Nucleus accumbens (tissue), 56 donors: ENCODE measurements around the gene MAML3.
A peak's percentile ranks its signal among the peaks of the same experiment; 100 is the strongest.

Experiments
- DNase-seq, 56 donors: peaks; one replicate each; lab custom pipeline; 2025; lab: John Stamatoyannopoulos, UW

Gene MAML3

DNA sequence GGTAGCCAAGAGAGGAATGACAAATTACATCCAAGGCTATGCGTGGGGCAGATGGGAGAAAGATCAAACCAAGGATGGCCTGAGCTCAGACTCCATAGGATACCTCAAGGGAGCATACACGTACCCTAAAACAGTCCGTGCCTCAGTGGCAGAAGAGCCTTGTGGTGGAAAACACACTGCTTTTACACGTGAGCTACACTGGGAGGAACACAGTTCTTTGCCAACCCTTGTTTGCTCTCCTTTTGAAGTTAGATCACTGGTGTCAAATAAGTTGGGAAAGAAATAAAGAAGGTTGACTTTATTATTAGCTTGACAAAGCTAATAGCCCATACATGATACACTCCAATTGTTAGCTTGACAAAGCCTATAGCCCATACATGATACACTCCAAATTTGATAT is 346.5 kb downstream of the MAML3 start:
- no peak for DNase-seq

DNA sequence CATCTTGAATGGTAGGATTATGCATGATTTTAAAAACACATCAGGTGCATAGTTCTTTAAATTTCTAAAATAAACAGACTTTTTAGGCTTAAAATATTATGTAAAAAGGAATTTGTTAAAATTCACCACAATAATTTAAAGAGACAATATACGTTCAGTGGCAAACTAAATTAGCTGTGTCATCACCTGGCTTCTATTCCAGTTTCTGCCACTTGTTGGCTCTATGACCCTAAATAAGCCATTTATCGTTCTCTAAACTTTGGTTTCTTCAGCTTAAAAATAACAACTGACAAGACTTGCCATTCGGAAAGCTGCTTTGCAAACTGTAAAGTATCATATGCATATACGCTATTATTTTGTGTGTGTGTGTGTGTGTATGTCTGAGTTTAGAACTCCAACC is 347.1 kb downstream of the MAML3 start:
- DNase-seq = no peak

- DNase-seq = no peak
Measured at GRCh38 chr4:139802931-139803330, 351.1 kb downstream of the MAML3 start.

DNA sequence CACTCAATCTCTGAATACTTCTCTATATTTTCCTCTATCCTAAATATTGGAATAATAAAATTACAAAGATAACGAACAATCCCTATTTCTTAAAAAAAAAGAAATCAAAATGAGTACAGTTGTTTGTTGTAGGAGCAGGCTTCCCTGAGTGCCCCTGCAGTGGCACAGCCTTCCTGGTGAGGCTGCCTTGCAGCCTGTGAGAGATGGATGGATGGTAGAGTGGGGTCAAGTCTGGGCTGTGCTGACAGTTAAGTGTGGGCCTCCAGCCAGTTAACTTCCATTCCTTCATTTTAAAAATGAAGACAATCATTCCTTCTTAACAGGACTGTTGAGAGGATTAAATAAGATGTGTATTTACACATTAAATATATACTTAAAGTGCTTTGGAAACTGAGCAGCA is 351.5 kb downstream of the MAML3 start:
- DNase-seq = no peak

- DNase-seq = no peak
Measured at GRCh38 chr4:139801895-139802294, 352.1 kb downstream of the MAML3 start.

DNA sequence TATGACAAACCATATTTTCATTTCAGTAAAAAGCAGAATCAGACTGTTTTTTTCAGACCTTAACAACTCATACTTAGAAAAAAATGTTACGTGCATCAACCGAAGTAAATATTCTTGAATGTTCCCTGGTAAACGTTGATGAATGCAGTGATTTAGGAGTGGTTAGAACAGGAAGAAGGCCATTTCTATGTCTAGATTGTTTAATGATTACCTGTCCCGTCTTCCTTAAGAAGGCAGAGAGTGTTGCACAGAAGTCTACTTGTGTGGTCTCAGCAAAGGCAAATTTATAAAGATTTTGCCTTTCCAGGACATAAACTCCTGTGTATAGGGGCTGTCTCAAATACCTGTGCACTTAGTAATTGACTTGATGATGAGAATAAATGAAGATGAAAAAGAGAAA is 353.9 kb downstream of the MAML3 start:
- no peak for DNase-seq

- no peak for DNase-seq
Measured at GRCh38 chr4:139799615-139800014, 354.4 kb downstream of the MAML3 start.

DNA sequence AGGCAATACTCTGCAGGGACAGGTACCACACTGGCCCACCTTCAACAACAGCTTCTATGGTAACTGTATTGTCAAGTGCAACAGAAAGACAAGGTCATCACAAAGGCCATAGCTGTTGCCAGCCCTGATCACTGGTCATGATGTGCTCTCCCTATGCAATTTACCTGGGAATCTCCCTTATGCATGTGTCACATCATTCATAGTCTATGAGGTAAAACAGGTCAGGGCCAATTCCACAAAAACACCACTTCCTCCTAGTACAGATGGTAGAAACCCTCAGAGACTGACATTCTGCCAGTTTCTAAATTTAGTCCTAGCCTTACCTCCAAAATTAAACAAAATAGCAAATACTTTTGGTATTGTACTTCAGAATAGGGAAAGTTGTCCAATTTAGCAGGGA is 355.5 kb downstream of the MAML3 start:
- no peak for DNase-seq

- no peak for DNase-seq
Measured at GRCh38 chr4:139797287-139797686, 356.7 kb downstream of the MAML3 start.

GRCh38 chr4:139795527-139796314 is 358.3 kb downstream of the MAML3 start:
- DNase-seq = no peak

DNA sequence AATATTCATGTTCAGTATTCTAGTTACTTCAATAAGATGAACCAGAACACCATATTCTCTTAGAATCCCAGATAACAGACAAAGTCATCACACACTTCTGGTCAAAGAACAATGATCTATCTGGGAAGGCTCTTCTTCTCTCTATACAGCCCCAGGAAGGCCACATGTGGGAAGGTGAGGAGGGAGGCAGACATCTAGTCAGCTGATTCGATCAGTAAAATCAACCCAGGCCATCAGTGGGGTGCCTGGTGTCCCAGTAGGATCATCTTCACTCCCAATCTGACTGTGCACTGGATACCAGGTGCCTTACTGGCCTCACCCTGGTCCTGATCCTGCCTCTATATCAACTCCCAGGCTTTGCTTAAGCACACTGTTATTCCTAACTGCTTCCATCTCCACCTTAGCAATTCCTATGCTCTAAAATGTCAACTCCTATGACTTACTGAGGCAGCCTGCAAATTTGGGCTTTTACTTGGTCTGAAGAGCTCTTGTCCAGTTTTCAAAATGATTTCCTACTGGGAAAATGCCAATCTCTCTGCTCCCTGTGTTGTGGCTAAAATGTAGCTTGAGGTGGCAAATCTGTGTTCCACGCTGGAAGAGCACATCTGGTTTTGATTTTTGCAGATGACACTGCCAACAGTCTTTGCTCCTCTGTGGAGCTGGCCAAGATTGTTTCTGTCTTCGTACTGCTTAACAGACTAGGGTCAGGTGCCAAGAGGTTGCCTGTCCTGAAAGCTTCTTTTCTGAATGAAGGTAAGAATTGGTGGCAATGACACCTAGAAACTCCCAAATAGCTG is 359.6 kb downstream of the MAML3 start:
- no peak for DNase-seq

GRCh38 chr4:139791681-139792080 is 362.3 kb downstream of the MAML3 start:
- DNase-seq = no peak

- DNase-seq = no peak
Measured at GRCh38 chr4:139790291-139790690, 363.7 kb downstream of the MAML3 start.

GRCh38 chr4:139789096-139789654 is 364.8 kb downstream of the MAML3 start:
- DNase-seq = no peak

GRCh38 chr4:139786494-139787354 is 367.3 kb downstream of the MAML3 start:
- DNase-seq = peak in 1 of 56 donors; percentile 2

GRCh38 chr4:139785356-139785755 is 368.6 kb downstream of the MAML3 start:
- peak in 2 of 56 donors; percentile 10 to 11 for DNase-seq

DNA sequence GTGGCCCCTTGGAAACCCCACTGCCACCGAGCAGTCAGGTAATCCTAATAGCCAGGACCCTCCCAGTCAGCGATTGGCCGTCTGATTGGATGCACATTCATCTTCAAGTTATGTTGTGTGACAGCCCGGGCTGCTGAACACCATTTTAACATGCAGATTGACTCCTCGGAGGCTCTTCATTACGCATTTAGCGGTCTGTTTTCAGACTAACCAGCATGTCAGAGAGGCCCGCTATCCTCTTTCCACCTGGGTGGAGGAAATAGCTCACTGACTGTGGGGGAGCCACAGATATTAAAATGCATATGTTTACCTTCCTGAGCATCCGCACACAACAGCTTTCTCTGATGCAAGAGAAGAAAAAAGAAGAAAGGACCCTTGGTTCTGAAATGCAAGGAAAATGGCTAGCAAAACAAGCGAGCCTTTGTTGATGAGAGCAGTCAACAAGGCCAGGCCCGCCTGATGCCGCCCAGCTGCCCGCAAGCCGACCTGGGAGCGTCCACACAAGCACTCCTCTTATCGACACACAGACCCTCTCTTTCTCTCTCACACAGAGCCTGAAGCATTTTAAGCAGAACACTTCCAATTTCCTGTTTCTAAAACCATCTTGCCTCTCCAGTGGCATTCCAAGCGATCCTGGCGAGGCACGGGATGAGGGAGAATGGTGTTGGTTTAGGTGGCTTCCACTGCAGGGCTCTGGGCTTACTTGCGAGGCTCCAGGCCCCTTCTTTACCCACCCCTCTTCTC is 370.1 kb downstream of the MAML3 start:
- DNase-seq = peak in 41 of 56 donors; percentile 5 to 64 (median 34)

DNA sequence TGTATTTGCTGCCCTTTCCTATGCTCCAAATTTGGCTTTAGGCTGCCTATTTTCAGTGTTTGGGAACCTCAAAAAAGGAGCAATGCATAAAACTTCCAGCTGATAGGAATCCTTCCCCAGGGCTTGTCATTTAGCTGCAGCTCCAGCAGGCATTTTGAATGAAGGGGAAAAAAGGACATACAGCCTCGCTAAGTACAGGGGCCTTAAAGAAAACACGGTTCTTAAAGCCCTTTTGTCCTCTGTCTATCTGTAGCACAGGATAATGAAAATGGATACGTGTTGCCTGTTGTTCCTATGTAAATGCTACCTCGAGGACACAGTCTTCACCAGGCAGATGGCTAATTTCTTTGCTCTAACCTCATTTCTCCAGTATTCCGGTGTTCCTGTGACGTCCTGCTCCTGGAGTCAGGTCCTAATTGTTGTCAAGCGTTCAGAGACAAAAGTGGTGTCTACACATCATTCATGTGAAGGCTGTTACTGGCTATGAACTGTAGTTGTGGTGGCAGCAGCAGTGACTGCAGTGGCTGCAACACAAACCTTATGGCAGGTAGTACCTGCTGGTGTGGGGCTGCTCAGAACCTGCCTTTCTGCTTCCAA is 371.0 kb downstream of the MAML3 start:
- no peak for DNase-seq

- DNase-seq = no peak
Measured at GRCh38 chr4:139781066-139781465, 372.9 kb downstream of the MAML3 start.
